ENCODE results near the gene SLC6A18. TPM values are rescaled to one million over a fixed set of nuclear protein-coding genes. Genes with fewer than 3 reads are reported as not detected.

The SLC6A18 gene
- total RNA-seq, 1 experiment from 2014 or later, result not detected

DNA sequence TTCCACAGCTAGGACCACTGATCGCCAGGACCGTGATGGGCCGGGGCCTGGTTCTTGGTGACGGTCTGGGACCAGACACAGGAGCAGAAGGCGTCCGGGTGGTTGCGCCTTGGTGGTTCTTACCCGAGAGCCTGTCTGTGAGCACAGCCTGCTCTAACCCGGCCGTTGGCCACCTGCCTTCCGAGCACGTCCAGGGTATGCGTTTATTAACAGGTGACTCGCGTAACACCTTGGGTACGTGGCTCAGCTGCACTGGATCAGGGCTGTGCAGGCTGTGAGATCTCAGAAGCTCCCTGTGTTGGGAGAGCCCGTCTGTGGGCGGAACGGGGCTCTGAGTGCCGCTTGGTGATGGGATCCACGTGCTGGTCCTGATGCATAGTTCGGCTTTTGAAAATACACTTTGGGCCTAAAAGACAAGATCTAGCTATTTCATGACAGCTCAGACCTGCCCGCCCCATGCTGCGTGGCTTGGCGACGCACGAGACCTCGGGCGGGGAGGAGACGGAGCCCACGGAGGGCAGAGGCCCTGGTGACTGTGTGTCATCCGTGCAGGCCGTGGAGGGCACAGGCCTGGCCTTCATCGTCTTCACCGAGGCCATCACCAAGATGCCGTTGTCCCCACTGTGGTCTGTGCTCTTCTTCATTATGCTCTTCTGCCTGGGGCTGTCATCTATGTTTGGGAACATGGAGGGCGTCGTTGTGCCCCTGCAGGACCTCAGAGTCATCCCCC lies 6.7 kb upstream of the SLC6A18 start:
- TF ChIP-seq, protein P1, sequence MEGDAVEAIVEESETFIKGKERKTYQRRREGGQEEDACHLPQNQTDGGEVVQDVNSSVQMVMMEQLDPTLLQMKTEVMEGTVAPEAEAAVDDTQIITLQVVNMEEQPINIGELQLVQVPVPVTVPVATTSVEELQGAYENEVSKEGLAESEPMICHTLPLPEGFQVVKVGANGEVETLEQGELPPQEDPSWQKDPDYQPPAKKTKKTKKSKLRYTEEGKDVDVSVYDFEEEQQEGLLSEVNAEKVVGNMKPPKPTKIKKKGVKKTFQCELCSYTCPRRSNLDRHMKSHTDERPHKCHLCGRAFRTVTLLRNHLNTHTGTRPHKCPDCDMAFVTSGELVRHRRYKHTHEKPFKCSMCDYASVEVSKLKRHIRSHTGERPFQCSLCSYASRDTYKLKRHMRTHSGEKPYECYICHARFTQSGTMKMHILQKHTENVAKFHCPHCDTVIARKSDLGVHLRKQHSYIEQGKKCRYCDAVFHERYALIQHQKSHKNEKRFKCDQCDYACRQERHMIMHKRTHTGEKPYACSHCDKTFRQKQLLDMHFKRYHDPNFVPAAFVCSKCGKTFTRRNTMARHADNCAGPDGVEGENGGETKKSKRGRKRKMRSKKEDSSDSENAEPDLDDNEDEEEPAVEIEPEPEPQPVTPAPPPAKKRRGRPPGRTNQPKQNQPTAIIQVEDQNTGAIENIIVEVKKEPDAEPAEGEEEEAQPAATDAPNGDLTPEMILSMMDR (IDR thresholded peaks at IDR 0.05; ENCODE audit: unreplicated experiment), result no peak
- CTCF ChIA-PET, result no interaction called here
- intact Hi-C loops (cut with micrococcal nuclease; ENCODE audit: unreplicated experiment), result no loop called here
- H3K4me3 Mint-ChIP-seq (ENCODE audit: low read depth, unreplicated experiment), result no peak overlapping the region
- peaks cover 32% of the 10 kb centered on the region for H3K27me3 Mint-ChIP-seq (ENCODE audit: unreplicated experiment)
- H3K36me3 Mint-ChIP-seq (ENCODE audit: insufficient read depth, unreplicated experiment), result no peaks in the 10 kb centered on the region
- DNase-seq, result no peak
- H3K27ac Mint-ChIP-seq (ENCODE audit: unreplicated experiment), result no peak overlapping the region
- no peaks in the 10 kb centered on the region for H3K4me1 Mint-ChIP-seq (ENCODE audit: low read depth, unreplicated experiment)
- peaks cover 4% of the 10 kb centered on the region for H3K9me3 Mint-ChIP-seq (ENCODE audit: low read depth, unreplicated experiment)
- no TSS peak for BruUV-seq (replicated peaks)

DNA sequence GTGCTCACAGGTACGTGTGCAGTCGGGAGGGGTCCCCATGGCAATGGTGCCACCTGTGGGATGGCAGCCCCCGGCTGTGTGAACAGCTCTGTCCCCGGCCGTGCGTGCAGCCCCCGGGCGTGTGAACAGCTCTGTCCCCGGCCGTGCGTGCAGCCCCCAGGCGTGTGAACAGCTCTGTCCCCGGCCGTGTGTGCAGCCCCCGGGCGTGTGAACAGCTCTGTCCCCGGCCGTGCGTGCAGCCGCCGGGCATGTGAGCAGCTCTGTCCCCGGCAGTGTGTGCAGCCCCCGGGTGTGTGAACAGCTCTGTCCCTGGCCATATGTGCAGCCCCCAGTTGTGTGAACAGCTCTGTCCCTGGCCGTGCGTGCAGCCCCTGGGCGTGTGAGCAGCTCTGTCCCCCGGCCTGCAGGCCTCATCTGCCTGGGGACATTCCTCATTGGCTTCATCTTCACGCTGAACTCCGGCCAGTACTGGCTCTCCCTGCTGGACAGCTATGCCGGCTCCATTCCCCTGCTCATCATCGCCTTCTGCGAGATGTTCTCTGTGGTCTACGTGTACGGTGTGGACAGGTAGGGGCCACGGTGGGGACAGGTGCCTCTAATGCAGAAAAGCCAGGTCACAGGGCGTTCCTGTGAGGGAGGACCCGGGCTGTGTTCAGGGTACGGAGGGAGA lies 5.9 kb upstream of the SLC6A18 start:
- Mint-ChIP-seq H3K4me1 (ENCODE audit: low read depth, unreplicated experiment) (no peaks in the 10 kb centered on the region), H3K36me3 (ENCODE audit: insufficient read depth, unreplicated experiment) (no peaks in the 10 kb centered on the region), H3K27ac (ENCODE audit: unreplicated experiment) (no peak overlapping the region), H3K9me3 (ENCODE audit: low read depth, unreplicated experiment) (peaks cover 4% of the 10 kb centered on the region), H3K27me3 (ENCODE audit: unreplicated experiment) (peaks cover 39% of the 10 kb centered on the region), H3K4me3 (ENCODE audit: low read depth, unreplicated experiment) (no peak overlapping the region)
- no TSS peak for BruUV-seq (replicated peaks)
- no peak for DNase-seq
- TF ChIP-seq, protein P1 (IDR thresholded peaks at IDR 0.05; ENCODE audit: unreplicated experiment), result no peak
- intact Hi-C loops (cut with micrococcal nuclease; ENCODE audit: unreplicated experiment), result no loop called here
- CTCF ChIA-PET, result interaction anchor here (0.6 kb wide), 1 partner anchor 160 kb away, joined by 4 read pairs; no protein-coding TSS in a partner anchor

DNA sequence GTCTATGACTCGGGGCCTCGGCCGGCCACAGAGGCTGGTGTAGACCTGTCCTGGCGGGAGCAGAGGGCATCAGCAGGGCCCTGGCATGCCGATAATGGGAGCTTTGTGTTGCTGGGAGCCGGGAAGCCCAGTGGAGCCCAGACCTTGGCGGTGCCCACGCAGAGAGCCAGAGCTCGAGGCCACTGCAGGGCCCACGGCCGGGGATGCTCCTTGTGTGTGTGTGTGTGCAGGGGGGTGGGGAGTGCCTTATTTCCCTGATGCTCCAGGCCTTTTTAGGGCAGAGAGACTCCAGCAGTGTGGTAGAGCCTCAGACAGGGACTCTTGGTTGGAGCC lies 5.4 kb upstream of the SLC6A18 start:
- Mint-ChIP-seq H3K36me3 (ENCODE audit: insufficient read depth, unreplicated experiment) (no peaks in the 10 kb centered on the region), H3K27ac (ENCODE audit: unreplicated experiment) (no peak overlapping the region), H3K9me3 (ENCODE audit: low read depth, unreplicated experiment) (peaks cover 4% of the 10 kb centered on the region), H3K27me3 (ENCODE audit: unreplicated experiment) (peaks cover 42% of the 10 kb centered on the region), H3K4me1 (ENCODE audit: low read depth, unreplicated experiment) (no peaks in the 10 kb centered on the region), H3K4me3 (ENCODE audit: low read depth, unreplicated experiment) (no peak overlapping the region)
- TF ChIP-seq, protein P1 (IDR thresholded peaks at IDR 0.05; ENCODE audit: unreplicated experiment), result no peak
- no TSS peak for BruUV-seq (replicated peaks)
- intact Hi-C loops (cut with micrococcal nuclease; ENCODE audit: unreplicated experiment), result no loop called here
- no peak for DNase-seq
- CTCF ChIA-PET, result interaction anchor here (0.6 to 0.7 kb wide), 2 partner anchors 26 to 159 kb away, joined by 4 to 6 read pairs; no protein-coding TSS in a partner anchor

DNA sequence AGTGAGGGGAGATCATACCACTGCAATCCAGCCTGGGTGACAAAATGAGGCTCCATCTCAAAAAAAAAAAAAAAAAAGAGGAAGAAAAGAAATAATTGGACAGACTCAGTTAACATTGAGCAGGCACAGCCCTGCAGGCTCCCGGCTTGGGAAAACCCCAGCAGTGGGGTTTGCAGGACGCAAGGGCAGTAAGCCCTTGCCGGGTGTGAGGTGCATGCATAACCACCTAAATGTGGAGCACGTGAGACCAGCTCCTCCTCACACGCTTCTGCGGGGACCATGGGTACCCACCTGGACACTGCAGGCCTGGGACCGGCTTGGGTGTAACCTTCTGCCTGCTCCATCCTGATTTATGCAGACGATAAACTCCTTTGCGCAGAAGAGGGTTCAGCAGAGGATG lies 4.8 kb upstream of the SLC6A18 start:
- BruUV-seq (replicated peaks), result no TSS peak
- Mint-ChIP-seq H3K27ac (ENCODE audit: unreplicated experiment) (no peak overlapping the region), H3K9me3 (ENCODE audit: low read depth, unreplicated experiment) (peaks cover 4% of the 10 kb centered on the region), H3K27me3 (ENCODE audit: unreplicated experiment) (peaks cover 43% of the 10 kb centered on the region), H3K4me3 (ENCODE audit: low read depth, unreplicated experiment) (no peak overlapping the region), H3K4me1 (ENCODE audit: low read depth, unreplicated experiment) (no peaks in the 10 kb centered on the region), H3K36me3 (ENCODE audit: insufficient read depth, unreplicated experiment) (no peaks in the 10 kb centered on the region)
- TF ChIP-seq, protein P1 (IDR thresholded peaks at IDR 0.05; ENCODE audit: unreplicated experiment), result no peak
- CTCF ChIA-PET, result interaction anchor here (0.7 kb wide), 1 partner anchor 25 kb away, joined by 6 read pairs; no protein-coding TSS in a partner anchor
- DNase-seq, result no peak
- intact Hi-C loops (cut with micrococcal nuclease; ENCODE audit: unreplicated experiment), result no loop called here
